GM19035 (cell line): ENCODE data around the gene ASPSCR1.
A peak's percentile ranks its signal among the peaks of the same experiment; 100 is the strongest.

Experiments used
- ATAC-seq: cut with Tn5 transposase; IDR thresholded peaks from one replicate; pipeline ENCODE4 v1.9.1; 2021; ENCODE audit not compliant: unreplicated experiment

The ASPSCR1 gene

DNA sequence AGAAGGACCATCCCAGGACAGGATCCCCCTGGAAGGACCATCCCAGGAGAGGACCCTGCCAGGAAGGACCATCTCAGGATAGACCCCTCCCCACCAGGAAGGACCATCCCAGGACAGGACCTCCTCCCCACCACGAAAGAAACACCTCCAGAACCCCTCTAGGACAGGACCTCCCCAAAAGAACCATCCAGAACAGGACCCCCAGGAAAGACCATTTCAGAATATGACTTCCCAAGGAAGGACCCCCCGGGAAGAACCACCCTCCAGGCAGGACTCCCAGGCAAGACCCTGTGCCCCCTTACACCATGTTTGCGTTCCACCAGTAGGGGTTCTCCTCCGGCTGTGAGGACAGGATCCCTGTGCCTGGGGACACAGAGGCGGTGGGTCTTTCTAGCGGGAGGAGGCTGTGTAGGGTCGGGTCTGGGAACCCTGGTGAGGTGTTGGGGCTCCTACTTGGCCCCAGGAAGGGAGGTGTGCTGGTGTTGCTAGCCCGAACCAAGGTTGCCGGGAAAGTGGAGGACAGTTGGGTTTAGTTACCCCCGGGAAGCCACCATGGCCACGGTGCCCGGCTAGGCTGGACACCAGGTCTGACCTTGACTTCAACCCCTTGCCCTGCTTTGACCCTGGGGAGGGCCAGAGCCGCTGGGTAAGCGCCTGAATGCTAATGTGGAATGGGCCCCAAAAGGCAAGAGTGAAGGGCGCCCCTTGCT, 18.6 kb upstream of the ASPSCR1 start:
- ATAC-seq, result no peak

DNA sequence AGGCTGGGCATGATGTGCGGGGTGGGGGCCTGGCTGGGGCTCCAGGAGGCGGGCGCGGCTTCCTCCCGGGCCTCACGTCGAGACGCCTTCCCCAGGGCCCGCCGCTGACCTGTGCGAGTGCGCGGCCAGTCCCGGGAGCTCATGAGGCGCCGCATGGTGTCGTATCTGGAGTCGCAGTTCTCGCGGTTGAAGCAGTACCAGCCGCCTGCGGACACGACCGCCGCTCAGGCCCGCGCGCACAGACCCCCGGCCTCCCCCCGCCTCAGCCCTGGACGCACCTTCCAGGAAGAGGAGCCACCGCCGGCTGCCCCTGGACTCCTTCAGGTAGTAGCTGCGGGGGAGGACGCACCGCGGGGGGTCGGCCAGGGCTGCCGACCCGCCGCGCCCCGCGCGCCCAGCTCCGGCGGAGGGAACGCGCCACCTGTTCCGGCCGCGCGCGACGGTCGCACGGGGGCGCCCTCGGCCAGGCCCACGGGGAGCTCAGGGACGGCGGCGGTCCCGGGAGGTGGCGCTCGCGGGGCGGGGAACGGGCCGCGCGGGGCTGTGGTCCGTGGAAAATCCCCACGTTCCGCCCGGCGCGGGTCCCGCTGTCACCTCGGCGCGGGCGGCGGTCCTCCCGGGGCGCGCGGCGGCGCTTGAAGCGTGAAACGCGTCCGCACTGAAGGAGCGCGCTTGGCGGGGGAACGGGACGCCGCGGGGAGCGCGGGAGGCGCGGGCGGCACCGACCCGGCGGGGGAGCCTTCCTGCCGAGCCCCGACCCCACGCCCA, 17.9 kb upstream of the ASPSCR1 start:
- ATAC-seq, result no peak

DNA sequence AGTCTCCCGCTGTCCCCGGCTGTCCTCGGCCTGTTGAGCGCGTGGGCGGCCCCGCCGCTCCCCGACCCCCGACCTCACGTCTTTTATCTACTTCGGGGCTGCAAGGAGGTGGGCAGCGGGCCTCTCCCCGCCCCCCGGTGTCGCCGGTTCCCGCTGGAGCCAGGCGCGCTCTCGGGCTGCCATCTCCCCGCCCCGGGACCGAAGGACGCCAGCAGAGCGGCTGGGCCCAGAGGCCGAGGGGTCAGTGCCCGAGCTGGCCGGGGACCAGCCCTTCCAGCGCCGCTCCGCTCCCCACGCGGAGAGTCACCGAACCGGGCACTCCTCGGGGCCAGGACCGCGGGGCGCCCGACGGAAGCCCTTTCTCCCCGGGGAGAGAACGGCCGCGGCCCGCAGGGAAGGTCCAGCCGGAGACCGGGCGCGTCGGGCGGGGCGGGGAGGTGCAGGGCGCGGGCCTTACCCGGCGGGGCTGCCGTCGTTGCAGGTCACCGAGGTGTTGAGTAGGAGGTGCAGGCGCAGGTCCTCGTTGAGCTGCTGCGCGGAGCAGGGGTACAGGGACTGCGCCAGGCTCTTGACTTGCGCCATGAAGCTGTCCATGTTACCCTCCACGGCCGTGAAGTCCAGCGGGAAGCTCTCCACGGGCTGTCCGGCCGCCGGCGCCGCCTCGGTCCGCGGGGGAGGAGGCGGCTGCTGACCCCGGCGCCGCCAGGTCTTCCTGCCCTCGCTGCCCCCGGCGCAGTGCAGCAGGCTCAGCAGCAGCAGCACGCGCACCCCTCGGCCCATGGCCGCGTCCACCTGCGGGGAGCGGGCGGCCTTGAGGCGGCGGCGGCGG, 17.1 kb upstream of the ASPSCR1 start:
- ATAC-seq, result no peak

DNA sequence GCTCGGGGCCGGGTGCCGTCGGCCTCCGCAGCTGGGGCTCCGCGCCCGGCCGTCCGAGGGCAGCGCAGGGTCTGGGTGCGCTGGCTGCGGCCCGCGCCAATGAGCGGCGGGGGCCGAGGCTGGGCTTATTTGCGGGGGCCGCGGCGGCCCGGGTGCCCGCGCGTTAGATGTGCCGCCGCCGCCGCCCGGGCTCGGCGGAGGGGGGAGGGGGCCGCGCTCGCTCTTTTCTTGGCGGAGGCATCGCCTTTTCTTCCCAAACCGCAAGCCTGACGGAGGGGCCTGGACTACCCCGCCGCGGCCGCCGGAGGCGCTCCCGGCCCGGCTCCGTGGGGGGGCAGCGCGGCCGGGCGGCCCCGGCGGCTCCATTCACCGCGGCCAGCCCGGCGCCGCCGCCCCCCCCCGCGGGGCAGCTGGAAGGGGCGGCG, 16.3 kb upstream of the ASPSCR1 start, which contains the start of gene NOTUM:
NOTUM (minus strand) TSS at position 101 of the 425 bp plus-strand sequence. CDS start 278 bp downstream, outside the sequence.
- ATAC-seq, result no peak

GRCh38 chr17:81961521-81962498, 15.6 kb upstream of the ASPSCR1 start:
- no peak for ATAC-seq

GRCh38 chr17:81962499-81963441, 14.7 kb upstream of the ASPSCR1 start:
- ATAC-seq, result no peak

DNA sequence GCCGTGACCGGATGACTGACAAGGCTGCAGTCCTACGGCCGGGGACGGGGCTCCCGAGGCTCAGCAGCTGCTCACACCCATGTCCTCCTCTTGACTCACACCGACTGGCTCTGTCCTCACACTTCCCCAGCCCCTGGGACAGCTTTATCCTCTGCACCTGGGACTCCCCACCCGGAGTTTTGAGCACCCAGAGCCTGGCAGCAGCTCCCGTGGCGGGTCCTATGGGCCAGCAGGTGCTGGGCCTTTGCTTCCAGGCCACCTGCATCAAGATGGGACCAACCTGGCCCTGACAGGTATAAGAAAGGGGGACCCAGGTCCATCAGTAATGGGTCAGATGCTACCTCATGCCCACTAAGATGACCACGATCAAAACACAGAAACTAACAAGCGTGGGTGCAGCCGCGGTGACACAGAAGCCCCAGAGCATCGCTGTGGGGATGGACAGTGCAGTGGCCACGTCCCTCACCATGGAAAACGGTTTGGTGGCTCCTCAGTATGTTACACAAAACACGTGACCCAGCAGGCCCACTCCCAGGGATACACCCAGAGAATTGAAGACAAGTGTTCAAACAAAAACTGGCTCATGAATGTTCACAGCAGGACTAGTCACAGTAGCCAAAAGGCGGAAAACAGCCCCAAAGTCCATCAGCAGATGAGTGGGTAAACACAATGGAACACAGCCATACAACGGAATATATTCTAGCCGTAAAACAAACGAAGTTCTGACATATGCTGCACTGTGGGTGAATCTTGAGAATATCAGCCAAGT, 13.2 kb upstream of the ASPSCR1 start:
- ATAC-seq, result no peak

DNA sequence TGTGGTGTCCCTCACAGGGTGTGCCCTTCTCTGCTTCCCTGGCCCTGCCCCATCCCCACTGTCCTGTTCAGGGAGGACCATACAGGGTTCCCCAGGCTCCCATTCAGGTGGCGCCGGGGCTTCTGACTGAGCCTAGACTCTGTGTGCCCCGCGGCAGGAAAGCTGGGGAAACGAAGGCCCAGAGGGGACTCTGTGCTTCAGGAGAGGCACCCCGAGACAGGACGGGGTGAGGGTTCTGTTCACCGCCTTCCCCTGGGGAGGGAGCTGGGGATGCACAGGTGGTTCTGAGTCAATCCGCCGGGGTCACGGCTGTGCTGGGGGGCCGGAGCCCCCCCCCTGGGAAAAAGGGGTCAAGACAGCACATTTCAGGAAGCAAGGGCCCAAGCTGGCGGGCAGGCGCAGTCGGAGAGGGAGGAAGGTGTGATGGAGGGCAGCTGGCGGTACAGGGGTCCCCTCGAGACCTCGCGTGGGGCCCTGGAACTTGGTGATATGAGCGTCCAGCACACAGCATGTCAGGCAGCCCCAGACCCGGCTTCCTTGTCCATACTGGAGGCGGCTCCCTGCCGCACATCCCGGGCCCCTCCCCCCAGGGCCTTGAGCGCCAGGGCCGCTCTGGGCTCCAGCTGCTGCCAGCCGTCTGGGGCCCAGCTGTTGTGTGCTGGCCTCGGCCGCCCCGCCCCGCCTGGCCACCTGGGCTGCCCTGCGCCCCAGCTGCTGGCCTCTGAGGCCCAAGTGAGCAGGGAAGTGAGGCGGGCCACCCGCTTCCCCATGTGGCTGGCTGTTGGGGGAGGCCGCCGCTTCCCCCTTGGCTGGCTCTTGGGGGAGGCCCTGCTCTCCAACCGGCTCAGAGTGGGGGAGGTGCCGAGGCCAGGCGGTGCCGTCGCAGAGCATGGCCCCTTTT, 10.8 kb upstream of the ASPSCR1 start:
- no peak for ATAC-seq

DNA sequence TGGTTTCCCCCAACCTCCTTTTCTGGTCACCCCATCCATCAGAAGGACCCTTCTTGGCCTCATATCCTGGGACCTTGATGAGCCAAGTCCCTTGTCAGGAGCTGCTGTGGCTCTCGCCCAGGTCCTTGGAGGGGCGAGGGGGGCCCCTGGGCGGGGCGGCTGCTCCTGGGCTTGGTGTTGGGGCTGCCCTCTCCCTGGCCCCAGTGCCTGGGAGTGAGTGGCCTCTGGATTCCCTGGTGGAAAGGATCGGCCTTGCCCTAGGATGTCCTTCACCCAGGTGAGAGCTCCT, 10.2 kb upstream of the ASPSCR1 start:
- ATAC-seq, result no peak

GRCh38 chr17:81967533-81968395, 9.7 kb upstream of the ASPSCR1 start:
- ATAC-seq, result peak; percentile 60

- ATAC-seq, result no peak
Observed at GRCh38 chr17:81968396-81968745, 9.1 kb upstream of the ASPSCR1 start.

GRCh38 chr17:81968850-81969812, 8.3 kb upstream of the ASPSCR1 start:
- ATAC-seq, result no peak

DNA sequence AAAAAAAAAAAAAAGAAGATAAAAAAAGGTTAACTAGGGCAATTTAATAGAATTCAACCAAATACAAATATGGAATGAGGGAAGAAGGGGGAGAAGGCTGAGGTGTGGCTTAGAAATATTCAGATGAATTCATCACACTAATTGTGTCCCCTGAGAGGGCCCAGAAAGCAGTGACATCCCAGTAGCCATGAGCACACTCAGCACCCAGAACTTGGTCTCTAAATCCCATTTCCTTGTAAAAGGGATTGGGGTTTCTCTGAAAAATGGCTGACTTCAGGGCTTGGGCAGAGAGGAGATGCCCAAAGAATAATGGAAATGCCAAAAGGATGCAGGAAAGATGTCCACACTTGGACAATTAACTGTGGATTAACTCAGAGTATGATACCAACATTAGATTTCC, 4.0 kb upstream of the ASPSCR1 start:
- ATAC-seq, result no peak

- peak; percentile 15 for ATAC-seq
Observed at GRCh38 chr17:81976332-81977210, 858 bp upstream of the ASPSCR1 start.
